Measurements from ENCODE around the gene HADHA.
A peak's percentile ranks its signal among the peaks of the same experiment; 100 is the strongest.

Gene HADHA

DNA sequence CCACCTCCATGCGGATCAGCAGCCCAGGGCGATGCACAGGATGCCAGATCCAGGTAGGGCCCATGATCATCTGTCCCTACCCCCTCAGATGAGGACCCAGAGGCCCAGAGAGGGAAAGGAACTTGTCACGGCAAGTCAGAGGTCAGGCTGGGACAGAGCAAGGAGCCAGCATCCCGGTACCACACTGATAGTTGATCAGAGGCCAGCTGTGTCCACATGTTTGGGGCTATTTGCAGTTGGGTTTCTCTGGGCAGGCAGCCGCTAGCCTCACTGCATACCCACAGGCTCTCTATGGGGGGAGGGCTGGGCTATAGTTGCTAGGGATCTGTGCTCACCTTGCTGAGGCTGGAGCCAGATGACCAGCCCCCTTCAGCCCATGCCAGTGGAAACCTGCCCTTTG lies 62.0 kb downstream of the HADHA start:
- Histone ChIP-seq H3K27ac (replicated peaks) (no peak overlapping the region), H3K4me3 (replicated peaks; ENCODE audit: insufficient read depth, low read length) (no peak overlapping the region), H3K27me3 (ENCODE audit: insufficient read depth, poor library complexity, severe bottlenecking) (peaks cover 6% of the 10 kb centered on the region)
- TF ChIP-seq, protein P1, sequence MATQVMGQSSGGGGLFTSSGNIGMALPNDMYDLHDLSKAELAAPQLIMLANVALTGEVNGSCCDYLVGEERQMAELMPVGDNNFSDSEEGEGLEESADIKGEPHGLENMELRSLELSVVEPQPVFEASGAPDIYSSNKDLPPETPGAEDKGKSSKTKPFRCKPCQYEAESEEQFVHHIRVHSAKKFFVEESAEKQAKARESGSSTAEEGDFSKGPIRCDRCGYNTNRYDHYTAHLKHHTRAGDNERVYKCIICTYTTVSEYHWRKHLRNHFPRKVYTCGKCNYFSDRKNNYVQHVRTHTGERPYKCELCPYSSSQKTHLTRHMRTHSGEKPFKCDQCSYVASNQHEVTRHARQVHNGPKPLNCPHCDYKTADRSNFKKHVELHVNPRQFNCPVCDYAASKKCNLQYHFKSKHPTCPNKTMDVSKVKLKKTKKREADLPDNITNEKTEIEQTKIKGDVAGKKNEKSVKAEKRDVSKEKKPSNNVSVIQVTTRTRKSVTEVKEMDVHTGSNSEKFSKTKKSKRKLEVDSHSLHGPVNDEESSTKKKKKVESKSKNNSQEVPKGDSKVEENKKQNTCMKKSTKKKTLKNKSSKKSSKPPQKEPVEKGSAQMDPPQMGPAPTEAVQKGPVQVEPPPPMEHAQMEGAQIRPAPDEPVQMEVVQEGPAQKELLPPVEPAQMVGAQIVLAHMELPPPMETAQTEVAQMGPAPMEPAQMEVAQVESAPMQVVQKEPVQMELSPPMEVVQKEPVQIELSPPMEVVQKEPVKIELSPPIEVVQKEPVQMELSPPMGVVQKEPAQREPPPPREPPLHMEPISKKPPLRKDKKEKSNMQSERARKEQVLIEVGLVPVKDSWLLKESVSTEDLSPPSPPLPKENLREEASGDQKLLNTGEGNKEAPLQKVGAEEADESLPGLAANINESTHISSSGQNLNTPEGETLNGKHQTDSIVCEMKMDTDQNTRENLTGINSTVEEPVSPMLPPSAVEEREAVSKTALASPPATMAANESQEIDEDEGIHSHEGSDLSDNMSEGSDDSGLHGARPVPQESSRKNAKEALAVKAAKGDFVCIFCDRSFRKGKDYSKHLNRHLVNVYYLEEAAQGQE (IDR thresholded peaks at IDR 0.05; ENCODE audit: insufficient replicate concordance, low read depth): no peak
- TF ChIP-seq, protein P2, sequence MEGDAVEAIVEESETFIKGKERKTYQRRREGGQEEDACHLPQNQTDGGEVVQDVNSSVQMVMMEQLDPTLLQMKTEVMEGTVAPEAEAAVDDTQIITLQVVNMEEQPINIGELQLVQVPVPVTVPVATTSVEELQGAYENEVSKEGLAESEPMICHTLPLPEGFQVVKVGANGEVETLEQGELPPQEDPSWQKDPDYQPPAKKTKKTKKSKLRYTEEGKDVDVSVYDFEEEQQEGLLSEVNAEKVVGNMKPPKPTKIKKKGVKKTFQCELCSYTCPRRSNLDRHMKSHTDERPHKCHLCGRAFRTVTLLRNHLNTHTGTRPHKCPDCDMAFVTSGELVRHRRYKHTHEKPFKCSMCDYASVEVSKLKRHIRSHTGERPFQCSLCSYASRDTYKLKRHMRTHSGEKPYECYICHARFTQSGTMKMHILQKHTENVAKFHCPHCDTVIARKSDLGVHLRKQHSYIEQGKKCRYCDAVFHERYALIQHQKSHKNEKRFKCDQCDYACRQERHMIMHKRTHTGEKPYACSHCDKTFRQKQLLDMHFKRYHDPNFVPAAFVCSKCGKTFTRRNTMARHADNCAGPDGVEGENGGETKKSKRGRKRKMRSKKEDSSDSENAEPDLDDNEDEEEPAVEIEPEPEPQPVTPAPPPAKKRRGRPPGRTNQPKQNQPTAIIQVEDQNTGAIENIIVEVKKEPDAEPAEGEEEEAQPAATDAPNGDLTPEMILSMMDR (IDR thresholded peaks at IDR 0.05; ENCODE audit: insufficient read depth, low read length): no peak
- TF ChIP-seq SPI1 (IDR thresholded peaks at IDR 0.05; ENCODE audit: borderline replicate concordance, low read depth): no peak
- TF ChIP-seq POLR2AphosphoS5 (IDR thresholded peaks at IDR 0.05; ENCODE audit: low read depth): no peak
- no peak for TF ChIP-seq GABPA (IDR thresholded peaks at IDR 0.05; ENCODE audit: low read depth)
- DNase-seq (ENCODE audit: low read depth in 1 of 2, low spot score in 1 of 2): no peak

DNA sequence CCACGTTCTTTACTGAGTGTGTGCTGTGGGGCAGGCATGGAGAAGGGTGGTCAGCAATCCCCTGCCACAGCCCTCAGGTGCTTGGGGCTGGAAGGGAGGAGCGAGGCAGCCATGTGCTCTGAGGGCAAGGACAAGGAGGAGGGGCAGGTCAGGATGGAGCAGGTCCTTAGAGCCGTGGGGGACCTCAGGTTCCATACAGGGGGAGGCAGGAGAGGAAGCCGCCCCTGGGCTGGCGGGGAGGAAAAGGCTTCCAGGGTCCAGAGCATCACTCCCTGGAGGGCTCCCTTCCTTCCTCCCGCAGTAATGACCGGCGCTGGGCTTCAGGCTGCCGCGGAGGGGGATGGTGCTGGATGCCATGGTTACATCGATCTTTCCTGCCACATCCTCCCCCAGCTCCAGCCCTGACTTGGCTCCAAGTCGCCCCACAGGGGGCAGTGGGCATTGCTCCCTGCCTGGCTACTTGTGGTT lies 65.0 kb downstream of the HADHA start:
- no peak for DNase-seq (ENCODE audit: low read depth in 1 of 2, low spot score in 1 of 2)
- peak overlapping the region; percentile 37; the same call in 1 of the 2 replicates for H3K4me3 ChIP-seq (replicated peaks; ENCODE audit: insufficient read depth, low read length)
- peaks cover 8% of the 10 kb centered on the region for H3K27me3 ChIP-seq (ENCODE audit: insufficient read depth, poor library complexity, severe bottlenecking)
- no peak overlapping the region for H3K27ac ChIP-seq (replicated peaks)
- TF ChIP-seq, protein P1 (IDR thresholded peaks at IDR 0.05; ENCODE audit: insufficient replicate concordance, low read depth): no peak

DNA sequence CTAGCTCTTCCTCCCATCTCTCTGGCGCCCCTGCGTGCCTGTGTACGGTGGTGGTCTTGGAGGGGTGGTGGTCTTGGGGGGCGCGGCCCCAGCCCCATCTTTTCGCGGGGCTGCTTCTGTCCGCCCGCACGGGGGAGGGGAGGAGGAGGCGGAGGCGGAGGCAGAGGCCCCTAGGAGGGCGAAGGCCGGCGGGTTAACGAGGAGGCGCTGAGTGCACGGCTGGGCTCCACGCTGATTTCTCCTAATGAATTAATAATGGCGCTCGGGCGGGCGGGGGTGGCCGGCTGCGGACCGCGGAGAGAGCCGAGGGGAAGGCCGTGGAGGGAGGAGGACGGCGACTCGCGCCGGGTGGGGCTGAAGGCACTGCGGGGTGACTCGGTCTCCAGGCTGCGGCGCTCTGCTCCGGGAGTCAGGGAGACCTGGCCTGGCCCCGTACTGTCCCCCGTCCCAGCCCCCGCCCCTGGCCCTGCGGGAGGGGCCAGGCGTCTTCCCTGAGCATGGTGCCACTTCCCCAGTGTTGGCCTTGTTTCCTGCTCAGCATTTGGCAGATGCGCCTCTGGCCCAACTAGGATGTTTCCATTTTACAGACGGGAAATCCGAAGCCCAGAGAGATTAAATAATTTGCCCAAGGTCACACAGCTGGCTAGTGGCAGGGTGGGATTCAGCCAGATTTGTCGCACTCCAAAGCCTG lies 65.5 kb downstream of the HADHA start:
- peaks cover 13% of the 10 kb centered on the region for H3K27me3 ChIP-seq (ENCODE audit: insufficient read depth, poor library complexity, severe bottlenecking)
- TF ChIP-seq, protein P1 (IDR thresholded peaks at IDR 0.05; ENCODE audit: insufficient replicate concordance, low read depth): no peak
- TF ChIP-seq GABPA (IDR thresholded peaks at IDR 0.05; ENCODE audit: low read depth): no peak
- TF ChIP-seq POLR2AphosphoS5 (IDR thresholded peaks at IDR 0.05; ENCODE audit: low read depth): no peak
- TF ChIP-seq SPI1 (IDR thresholded peaks at IDR 0.05; ENCODE audit: borderline replicate concordance, low read depth): no peak
- TF ChIP-seq, protein P2 (IDR thresholded peaks at IDR 0.05; ENCODE audit: insufficient read depth, low read length): no peak
- DNase-seq (ENCODE audit: low read depth in 1 of 2, low spot score in 1 of 2): no peak
- H3K4me3 ChIP-seq (replicated peaks; ENCODE audit: insufficient read depth, low read length): peak overlapping the region; percentile 37
- no peak overlapping the region for H3K27ac ChIP-seq (replicated peaks)

Data from HL-60 (cell line).